ENCODE data around the gene ITGB2.
"Not testable (repeated sequence)": the region's sequence is repeated elsewhere in the genome, so short reads cannot be mapped to it uniquely, and the experiment has no call there.

ITGB2 gene

GRCh38 chr21:44885615-44886014, 35.1 kb downstream of the ITGB2 start:
- in situ Hi-C loops (cut with MboI; ENCODE audit: low sequenced_read_pairs, unreplicated experiment), result no loop called here
- DNase-seq (ENCODE audit: low spot score), result no peak
- TF ChIP-seq CTCF (IDR thresholded peaks at IDR 0.05; ENCODE audit: borderline replicate concordance, control extremely low read depth, extremely low read depth, insufficient read depth, missing control alignments), result no peak

GRCh38 chr21:44884097-44884496, 36.6 kb downstream of the ITGB2 start:
- DNase-seq (ENCODE audit: low spot score), result no peak
- in situ Hi-C loops (cut with MboI; ENCODE audit: low sequenced_read_pairs, unreplicated experiment), result no loop called here
- no peak for TF ChIP-seq CTCF (IDR thresholded peaks at IDR 0.05; ENCODE audit: borderline replicate concordance, control extremely low read depth, extremely low read depth, insufficient read depth, missing control alignments)

- in situ Hi-C loops (cut with MboI; ENCODE audit: low sequenced_read_pairs, unreplicated experiment), result no loop called here
- no peak for DNase-seq (ENCODE audit: low spot score)
- no peak for TF ChIP-seq CTCF (IDR thresholded peaks at IDR 0.05; ENCODE audit: borderline replicate concordance, control extremely low read depth, extremely low read depth, insufficient read depth, missing control alignments)
These were observed 37.4 kb downstream of the ITGB2 start for GRCh38 chr21:44883250-44883649.

- in situ Hi-C loops (cut with MboI; ENCODE audit: low sequenced_read_pairs, unreplicated experiment), result no loop called here
- no peak for DNase-seq (ENCODE audit: low spot score)
- no peak for TF ChIP-seq CTCF (IDR thresholded peaks at IDR 0.05; ENCODE audit: borderline replicate concordance, control extremely low read depth, extremely low read depth, insufficient read depth, missing control alignments)
These were observed 39.4 kb downstream of the ITGB2 start for GRCh38 chr21:44881198-44881872.

- TF ChIP-seq CTCF (IDR thresholded peaks at IDR 0.05; ENCODE audit: borderline replicate concordance, control extremely low read depth, extremely low read depth, insufficient read depth, missing control alignments), result no peak
- no peak for DNase-seq (ENCODE audit: low spot score)
- in situ Hi-C loops (cut with MboI; ENCODE audit: low sequenced_read_pairs, unreplicated experiment), result no loop called here
These were observed 40.1 kb downstream of the ITGB2 start for GRCh38 chr21:44880405-44881197.

GRCh38 chr21:44879238-44879637, 41.5 kb downstream of the ITGB2 start:
- not testable (repeated sequence) for DNase-seq (ENCODE audit: low spot score)
- in situ Hi-C loops (cut with MboI; ENCODE audit: low sequenced_read_pairs, unreplicated experiment), result loop anchor here (5.0 kb wide), 1 partner anchor 43 kb away; the partner anchor contains the start of gene ITGB2
